ENCODE results near the gene PCOLCE2. TPM values are rescaled to one million over a fixed set of nuclear protein-coding genes. Genes with fewer than 3 reads are reported as not detected.

PCOLCE2 gene
- 10 to 100 TPM; 48.2 to 76.0 (median 54.6) TPM for total RNA-seq

- peaks cover 0 to 15% (median 0%) of the 10 kb centered on the region in 4 donors for H3K27me3 ChIP-seq
- H3K4me1 ChIP-seq: peaks cover 8 to 23% (median 17%) of the 10 kb centered on the region in 4 donors
- peak within 1 kb of the TSS; percentile 58 to 75 (median 62) for H3K4me3 ChIP-seq
- no peaks in the 10 kb centered on the region for H3K9me3 ChIP-seq
- peak within 1 kb of the TSS; percentile 65 to 75 (median 68) for H3K27ac ChIP-seq (replicated peaks in 1 of 4)
- DNase-seq (ENCODE audit: extremely low spot score): peak; percentile 91
- intact Hi-C loops (cut with DNase I): no loop called here
- H3K36me3 ChIP-seq: no peaks in the 10 kb centered on the region
- TF ChIP-seq CTCF (IDR thresholded peaks at IDR 0.05) (no peak), POLR2A (IDR thresholded peaks at IDR 0.05; ENCODE audit: low read depth) (no peak), POLR2AphosphoS5 (IDR thresholded peaks at IDR 0.05) (peak in 1 of 2 donors; percentile 24), EP300 (IDR thresholded peaks at IDR 0.05) (no peak)
- WGBS: 0% methylated on average over 1 of the region's 74 CpGs
Measured at GRCh38 chr3:142888481-142889211, at the start of gene PCOLCE2. TSS of gene PCOLCE2 (minus strand) at chr3:142889083. CDS start at chr3:142888896, 187 bp downstream.

- intact Hi-C loops (cut with DNase I): no loop called here
- Histone ChIP-seq H3K27me3 (peaks cover 0 to 3% (median 0%) of the 10 kb centered on the region in 4 donors), H3K4me3 (no peak overlapping the region), H3K27ac (replicated peaks in 1 of 4) (no peak overlapping the region), H3K36me3 (no peaks in the 10 kb centered on the region), H3K4me1 (no peaks in the 10 kb centered on the region), H3K9me3 (no peaks in the 10 kb centered on the region)
- TF ChIP-seq CTCF (IDR thresholded peaks at IDR 0.05): no peak
- no peak for TF ChIP-seq POLR2AphosphoS5 (IDR thresholded peaks at IDR 0.05)
- TF ChIP-seq POLR2A (IDR thresholded peaks at IDR 0.05; ENCODE audit: low read depth): no peak
- no peak for TF ChIP-seq EP300 (IDR thresholded peaks at IDR 0.05)
- WGBS: 80% methylated on average over 5 of the region's 5 CpGs
- peak; percentile 57 for DNase-seq (ENCODE audit: extremely low spot score)
Measured at GRCh38 chr3:142935963-142936362, 47.1 kb upstream of the PCOLCE2 start.

GRCh38 chr3:142934887-142935269 lies 46.0 kb upstream of the PCOLCE2 start:
- peak; percentile 78 for DNase-seq (ENCODE audit: extremely low spot score)
- Histone ChIP-seq H3K27ac (replicated peaks in 1 of 4) (no peak overlapping the region), H3K27me3 (peaks cover 0 to 3% (median 0%) of the 10 kb centered on the region in 4 donors), H3K4me3 (no peak overlapping the region), H3K4me1 (no peaks in the 10 kb centered on the region), H3K9me3 (no peaks in the 10 kb centered on the region), H3K36me3 (no peaks in the 10 kb centered on the region)
- WGBS: 88% methylated on average over 3 of the region's 3 CpGs
- TF ChIP-seq POLR2A (IDR thresholded peaks at IDR 0.05; ENCODE audit: low read depth) (no peak), POLR2AphosphoS5 (IDR thresholded peaks at IDR 0.05) (no peak), CTCF (IDR thresholded peaks at IDR 0.05) (no peak), EP300 (IDR thresholded peaks at IDR 0.05) (no peak)
- intact Hi-C loops (cut with DNase I): no loop called here

- TF ChIP-seq EP300 (IDR thresholded peaks at IDR 0.05) (no peak), CTCF (IDR thresholded peaks at IDR 0.05) (no peak), POLR2AphosphoS5 (IDR thresholded peaks at IDR 0.05) (no peak), POLR2A (IDR thresholded peaks at IDR 0.05; ENCODE audit: low read depth) (no peak)
- Histone ChIP-seq H3K4me3 (no peak overlapping the region), H3K27ac (replicated peaks in 1 of 4) (no peak overlapping the region), H3K9me3 (no peaks in the 10 kb centered on the region), H3K36me3 (no peaks in the 10 kb centered on the region), H3K4me1 (no peaks in the 10 kb centered on the region), H3K27me3 (peaks cover 0 to 3% (median 0%) of the 10 kb centered on the region in 4 donors)
- intact Hi-C loops (cut with DNase I): no loop called here
- peak; percentile 68 for DNase-seq (ENCODE audit: extremely low spot score)
- WGBS: 83% methylated on average over 7 of the region's 7 CpGs
Measured at GRCh38 chr3:142934128-142934886, 45.4 kb upstream of the PCOLCE2 start.
